HepG2 (cell line): Measurements from ENCODE around the gene DMKN. TPM values are rescaled to one million over a fixed set of nuclear protein-coding genes. Genes with fewer than 3 reads are reported as not detected.

Source experiments
- ATRX ChIP-seq: sonication (generic); formaldehyde crosslinking; IDR thresholded peaks from 2 replicates; pipeline ENCODE4 v1.4.0; 2020; ENCODE audit warnings: missing genetic modification reagents, borderline replicate concordance
- BRD4 ChIP-seq: sonication (generic); formaldehyde crosslinking; IDR thresholded peaks from 2 replicates; pipeline ENCODE4 v1.4.0; 2020; ENCODE audit warnings: missing genetic modification reagents
- CBFB ChIP-seq: sonication (generic); formaldehyde crosslinking; IDR thresholded peaks from 2 replicates; pipeline ENCODE4 v1.4.0; 2020; ENCODE audit warnings: missing genetic modification reagents
- DMAP1 ChIP-seq: IDR thresholded peaks from 2 replicates; pipeline ENCODE4 v1.6.1; 2016
- GPN1 ChIP-seq: sonication (generic); formaldehyde crosslinking; IDR thresholded peaks from 2 replicates; pipeline ENCODE4 v1.5.1; 2020; ENCODE audit warnings: missing genetic modification reagents, borderline replicate concordance
- KLF9 ChIP-seq: IDR thresholded peaks from 2 replicates; pipeline ENCODE4 v1.6.1; 2016; ENCODE audit warnings: low read depth
- KMT2A ChIP-seq: sonication (generic); formaldehyde crosslinking; IDR thresholded peaks from 2 replicates; pipeline ENCODE4 v1.4.0; 2020; ENCODE audit warnings: missing genetic modification reagents
- MTF1 ChIP-seq: sonication (generic); formaldehyde crosslinking; IDR thresholded peaks from 2 replicates; pipeline ENCODE4 v1.5.0; 2020; ENCODE audit warnings: missing genetic modification reagents
- PAXIP1 ChIP-seq: sonication (generic); formaldehyde crosslinking; conservative IDR thresholded peaks from 2 replicates; pipeline ENCODE4 v1.4.0; 2020; ENCODE audit warnings: mild to moderate bottlenecking, missing genetic modification reagents, moderate library complexity
- PHF21A ChIP-seq: sonication (generic); formaldehyde crosslinking; IDR thresholded peaks from 2 replicates; pipeline ENCODE4 v1.5.0; 2020; ENCODE audit warnings: mild to moderate bottlenecking, missing genetic modification reagents
- PRMT3 ChIP-seq: sonication (generic); formaldehyde crosslinking; IDR thresholded peaks from 2 replicates; pipeline ENCODE4 v1.8.1; 2022; ENCODE audit warnings: low read depth, mild to moderate bottlenecking, moderate library complexity, missing genetic modification reagents, borderline replicate concordance
- RBM39 ChIP-seq: fragments of 200-400 bp; formaldehyde crosslinking; IDR thresholded peaks from one replicate; pipeline ENCODE4 v1.6.1; 2018; ENCODE audit warnings: antibody characterized with exemption, mild to moderate bottlenecking, low read depth, low read length; ENCODE audit not compliant: poor library complexity, severe bottlenecking
- REXO4 ChIP-seq: sonication (generic); formaldehyde crosslinking; IDR thresholded peaks from 2 replicates; pipeline ENCODE4 v1.8.0; 2022; ENCODE audit warnings: missing genetic modification reagents, mild to moderate bottlenecking, borderline replicate concordance
- RFXAP ChIP-seq: sonication (generic); formaldehyde crosslinking; IDR thresholded peaks from 2 replicates; pipeline ENCODE4 v1.4.0; 2020; ENCODE audit warnings: missing genetic modification reagents, borderline replicate concordance
- ZBTB1 ChIP-seq: sonication (generic); formaldehyde crosslinking; IDR thresholded peaks from 2 replicates; pipeline ENCODE4 v1.4.0; 2020; ENCODE audit warnings: missing genetic modification reagents, borderline replicate concordance
- ZBTB34 ChIP-seq: sonication (generic); formaldehyde crosslinking; IDR thresholded peaks from 2 replicates; pipeline ENCODE4 v1.8.0; 2022; ENCODE audit warnings: mild to moderate bottlenecking, missing genetic modification reagents
- ZBTB44 ChIP-seq: sonication (generic); formaldehyde crosslinking; IDR thresholded peaks from 2 replicates; pipeline ENCODE4 v1.4.0; 2020; ENCODE audit warnings: missing genetic modification reagents
- ZFP37 ChIP-seq: sonication (generic); formaldehyde crosslinking; IDR thresholded peaks from 2 replicates; pipeline ENCODE4 v1.4.0; 2020; ENCODE audit warnings: missing genetic modification reagents, borderline replicate concordance
- ZNF12 ChIP-seq: sonication (generic); formaldehyde crosslinking; IDR thresholded peaks from 2 replicates; pipeline ENCODE4 v1.5.0; 2020; ENCODE audit warnings: missing genetic modification reagents
- ZNF207 ChIP-seq: fragments of 450-650 bp; IDR thresholded peaks from 2 replicates; pipeline ENCODE4 v1.6.1; 2016; ENCODE audit warnings: antibody characterized with exemption, borderline replicate concordance
- ZNF337 ChIP-seq: sonication (generic); formaldehyde crosslinking; IDR thresholded peaks from 2 replicates; pipeline ENCODE4 v1.5.1; 2020; ENCODE audit warnings: missing genetic modification reagents, low read depth, mild to moderate bottlenecking, borderline replicate concordance
- ZNF34 ChIP-seq: sonication (generic); formaldehyde crosslinking; IDR thresholded peaks from 2 replicates; pipeline ENCODE4 v1.4.0; 2020; ENCODE audit warnings: mild to moderate bottlenecking, missing genetic modification reagents, borderline replicate concordance
- ZNF354B ChIP-seq: sonication (generic); formaldehyde crosslinking; IDR thresholded peaks from 2 replicates; pipeline ENCODE4 v1.8.0; 2022; ENCODE audit warnings: mild to moderate bottlenecking, missing genetic modification reagents
- ZNF7 ChIP-seq: IDR thresholded peaks from 2 replicates; pipeline ENCODE4 v1.6.1; 2016; ENCODE audit warnings: missing biosample characterization, missing genetic modification reagents
- ZNF75D ChIP-seq: sonication (generic); formaldehyde crosslinking; IDR thresholded peaks from 2 replicates; pipeline ENCODE4 v1.8.1; 2023; ENCODE audit warnings: missing genetic modification reagents, mild to moderate bottlenecking, borderline replicate concordance
- polyA plus RNA-seq, 8 experiments: library from polyadenylated mRNA; depleted of rRNA in 3 of 8; stranded (reverse) in 7 of 8; unstranded in 1 of 8; fragments of >200 nt; fragmentation: Illumina TruSeq in 4 of 8; extraction: Trizol in 4 of 8; gene quantifications; 2 replicates each; pipeline versions ENCODE4 v1.2.1 to v1.2.3, GENCODE V29; 2011 to 2016; ENCODE audit warnings: low read depth in 4 of 8, missing spikeins in 1 of 8, mixed read lengths in 1 of 8; ENCODE audit not compliant: insufficient read depth in 1 of 8
- total RNA-seq, 5 experiments: library from RNA; depleted of rRNA; stranded (reverse); fragments of >200 nt; fragmentation: Illumina TruSeq; extraction: Trizol; gene quantifications; 2 replicates each; pipeline ENCODE4 v1.2.3, GENCODE V29; 2016; ENCODE audit warnings: low read depth in 1 of 5

Gene DMKN
- total and polyA plus RNA-seq, 2 of the 13 experiments (the other 11 are each of a cell fraction or from before 2014, with no cell fraction given) = 50.8 to 57.1 TPM

DNA sequence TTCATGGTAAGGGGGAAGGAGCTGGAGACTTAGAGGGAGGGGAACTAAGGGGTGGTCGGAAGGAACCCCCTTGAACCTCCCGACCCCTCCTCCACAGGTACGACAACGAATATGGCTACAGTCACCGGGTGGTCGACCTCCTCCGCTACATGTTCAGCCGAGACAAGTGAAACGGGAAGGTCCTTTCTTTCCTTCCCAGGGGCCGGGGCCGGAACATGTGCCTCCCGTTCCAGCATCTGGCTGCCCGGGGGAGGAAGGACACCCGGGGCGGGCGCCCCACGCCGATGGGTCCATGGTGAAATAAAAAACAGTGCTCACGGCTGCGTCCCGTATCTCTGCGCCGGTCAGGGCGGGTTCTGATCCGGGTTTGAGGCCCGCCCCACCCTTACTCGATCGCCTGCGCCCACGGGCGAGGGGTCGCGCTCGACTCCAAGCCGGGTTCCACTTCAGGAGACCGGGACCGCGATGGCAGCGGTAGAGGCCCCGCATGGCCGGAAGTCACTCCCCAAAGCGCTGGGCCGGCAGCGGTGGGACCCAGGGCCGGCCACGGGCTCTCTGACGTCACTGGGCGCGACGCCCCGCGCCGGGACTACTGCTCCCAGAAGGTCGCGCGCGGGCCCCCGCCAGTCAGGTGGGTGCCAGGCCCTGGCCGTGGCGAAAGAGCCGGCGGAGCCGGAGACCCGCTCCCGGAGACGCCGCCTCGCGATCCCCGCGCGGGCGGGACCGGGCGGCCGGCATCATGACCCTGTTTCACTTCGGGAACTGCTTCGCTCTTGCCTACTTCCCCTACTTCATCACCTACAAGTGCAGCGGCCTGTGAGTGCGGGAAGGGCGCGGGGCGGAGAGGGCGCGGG lies 31.8 kb upstream of the DMKN start, which contains the start of gene TMEM147 (continued):
- TF ChIP-seq KLF9 (CRISPR knock-in tag) = no peak
- 0 out of 2 replicates have a peak, but pooled peaks have one; percentile 49 for TF ChIP-seq ZFP37 (CRISPR knock-in tag)
- TF ChIP-seq PAXIP1 (CRISPR knock-in tag) = peak; percentile 37; the same call in 1 of the 2 replicates
- TF ChIP-seq ZBTB44 (CRISPR knock-in tag) = no peak
- no peak for TF ChIP-seq ATRX (CRISPR knock-in tag)
- peak; percentile 88 for TF ChIP-seq RFXAP
- peak; percentile 82 for TF ChIP-seq KMT2A (CRISPR knock-in tag)
- TF ChIP-seq BRD4 (CRISPR knock-in tag) = peak; percentile 49; the same call in 1 of the 2 replicates
- no peak for TF ChIP-seq ZNF34 (CRISPR knock-in tag)
- TF ChIP-seq RBM39 = peak; percentile 78
- peak; percentile 88 for TF ChIP-seq DMAP1 (CRISPR knock-in tag)
- peak; percentile 64; the same call in 1 of the 2 replicates for TF ChIP-seq ZBTB34 (CRISPR knock-in tag)
- no peak for TF ChIP-seq ZNF207
- TF ChIP-seq ZNF354B (CRISPR knock-in tag) = no peak
- no peak for TF ChIP-seq ZNF337
- no peak for TF ChIP-seq ZNF12 (CRISPR knock-in tag)
- no peak for TF ChIP-seq REXO4 (CRISPR knock-in tag)
- TF ChIP-seq PRMT3 = no peak
- TF ChIP-seq ZNF7 (CRISPR knock-in tag) = no peak
- peak; percentile 89 for TF ChIP-seq PHF21A (CRISPR knock-in tag)
- no peak for TF ChIP-seq GPN1 (CRISPR knock-in tag)
- TF ChIP-seq CBFB (CRISPR knock-in tag) = peak; percentile 55; the same call in 1 of the 2 replicates
- no peak for TF ChIP-seq MTF1
- no peak for TF ChIP-seq ZBTB1 (CRISPR knock-in tag)
- TF ChIP-seq ZNF75D = no peak
